Measurements from ENCODE around the gene WDR33.

- TF ChIP-seq ZFP30 (CRISPR knock-in tag; IDR thresholded peaks at IDR 0.05): no peak
- no peak for TF ChIP-seq BACH2 (CRISPR knock-in tag; IDR thresholded peaks at IDR 0.05; ENCODE audit: borderline replicate concordance)
- no peak for TF ChIP-seq ZFP3 (CRISPR knock-in tag; IDR thresholded peaks at IDR 0.05)
- TF ChIP-seq ARNTL (CRISPR knock-in tag; IDR thresholded peaks at IDR 0.05; ENCODE audit: borderline replicate concordance, low read depth): no peak
- no peak for TF ChIP-seq RARB (CRISPR knock-in tag; IDR thresholded peaks at IDR 0.05)
Observed at GRCh38 chr2:127660291-127660578, 150.7 kb downstream of the WDR33 start.

Data from SK-N-SH treated with all-trans-retinoic acid at 6 μM for 48 hours (cell line).